GM12878 (cell line): ENCODE measurements around the gene KIAA1328. TPM values are rescaled to one million over a fixed set of nuclear protein-coding genes. Genes with fewer than 3 reads are reported as not detected.

Experiments used
- ATAC-seq: fragments of 200-7000 bp; cut with Tn5 transposase; 3 replicates; pipeline ENCODE4 v1.9.1; 2020; ENCODE audit warnings: mild to moderate bottlenecking, moderate library complexity
- BruUV-seq: library from RNA; stranded (reverse); fragments of 400-500 nt; replicated peaks from 2 replicates; lab custom pipeline; 2021; lab: Mats Ljungman, UMichigan
- CTCF ChIA-PET: fragments of 300-600 bp; sonication (Branson Sonifier 250); formaldehyde crosslinking; extraction: SDS; loops from one replicate; lab custom pipeline; 2021; ENCODE audit warnings: inconsistent platforms; lab: Yijun Ruan, JAX
- POLR2A ChIA-PET: fragments of 350-600 bp; formaldehyde crosslinking; extraction: SDS; loops from one replicate; lab custom pipeline; 2021; ENCODE audit warnings: inconsistent platforms; lab: Charles Lee
- RAD21 ChIA-PET: fragments of 300-600 bp; sonication (Branson Sonifier 250); formaldehyde crosslinking; loops from one replicate; lab custom pipeline; 2023; ENCODE audit warnings: antibody characterized with exemption; ENCODE audit not compliant: unreplicated experiment; lab: Charles Lee
- SMC1A ChIA-PET: fragments of 300-600 bp; sonication (Branson Sonifier 250); formaldehyde crosslinking; loops from one replicate; lab custom pipeline; 2023; ENCODE audit not compliant: unreplicated experiment, uncharacterized antibody; lab: Charles Lee
- DNase-seq: peaks from one replicate; pipeline ENCODE4 v3.0.0-alpha.2; 2011; ENCODE audit warnings: low read depth, low spot score
- FAIRE-seq: peaks from 3 replicates; lab custom pipeline; 2011; peaks lifted over from hg19 to GRCh38; lab: Jason Lieb, UNC
- H2AFZ ChIP-seq: 2 replicates; pipeline ENCODE4 v1.6.0; 2011; ENCODE audit warnings: low read depth, low read length, control low read depth; ENCODE audit not compliant: control insufficient read depth
- H3K27ac ChIP-seq: 2 replicates; pipeline ENCODE4 v1.5.1; 2011; ENCODE audit warnings: control low read depth; ENCODE audit not compliant: control insufficient read depth, insufficient read depth
- H3K27me3 ChIP-seq, 2 experiments: replicated peaks in 1 of 2; 2 replicates each; pipeline versions ENCODE4 v1.6.0 to v1.6.1; 2011; ENCODE audit warnings: low read length in 1 of 2; ENCODE audit not compliant: control insufficient read depth in 2 of 2, insufficient read depth in 2 of 2
- H3K36me3 ChIP-seq, 2 experiments: 2 replicates each; pipeline ENCODE4 v1.5.1; 2011; ENCODE audit warnings: low read length in 1 of 2; ENCODE audit not compliant: control insufficient read depth in 2 of 2, insufficient read depth in 2 of 2
- H3K4me1 ChIP-seq: 2 replicates; pipeline ENCODE4 v1.6.1; 2011; ENCODE audit warnings: mild to moderate bottlenecking, low read length, moderate library complexity, mixed read lengths; ENCODE audit not compliant: control insufficient read depth, insufficient read depth
- H3K4me2 ChIP-seq: 2 replicates; pipeline ENCODE4 v1.6.0; 2011; ENCODE audit warnings: control low read depth; ENCODE audit not compliant: control insufficient read depth, insufficient read depth
- H3K4me3 ChIP-seq: fragments of 200-600 bp; sonication (generic); 2 replicates; pipeline ENCODE4 v1.5.1; 2016
- H3K79me2 ChIP-seq: 2 replicates; pipeline ENCODE4 v1.6.0; 2011; ENCODE audit warnings: low read length; ENCODE audit not compliant: control insufficient read depth, insufficient read depth
- H3K9ac ChIP-seq: 2 replicates; pipeline ENCODE4 v1.8.0; 2011; ENCODE audit warnings: low read length, control low read depth, mixed read lengths; ENCODE audit not compliant: control insufficient read depth, insufficient read depth
- H3K9me3 ChIP-seq: replicated peaks from 3 replicates; pipeline ENCODE4 v1.5.1; 2011; ENCODE audit warnings: mild to moderate bottlenecking, low read length; ENCODE audit not compliant: control insufficient read depth, insufficient read depth
- H4K20me1 ChIP-seq: 2 replicates; pipeline ENCODE4 v1.6.0; 2011; ENCODE audit not compliant: control insufficient read depth, insufficient read depth
- ASH2L ChIP-seq: fragments of 300-600, 200-600 bp; sonication (generic); IDR thresholded peaks from 2 replicates; pipeline ENCODE4 v1.6.1; 2017; ENCODE audit warnings: low read depth, mild to moderate bottlenecking, borderline replicate concordance
- CHD4 ChIP-seq: fragments of 200-600 bp; sonication (generic); IDR thresholded peaks from 2 replicates; pipeline ENCODE4 v1.6.1; 2016; ENCODE audit warnings: mild to moderate bottlenecking
- DPF2 ChIP-seq: fragments of 450-650 bp; IDR thresholded peaks from 2 replicates; pipeline ENCODE4 v1.6.1; 2017; ENCODE audit warnings: mild to moderate bottlenecking
- GATAD2B ChIP-seq: fragments of 450-650 bp; conservative IDR thresholded peaks from 2 replicates; pipeline ENCODE4 v1.6.1; 2017; ENCODE audit warnings: low read depth, mild to moderate bottlenecking, moderate library complexity
- HDAC2 ChIP-seq: fragments of 200-600 bp; sonication (generic); IDR thresholded peaks from 2 replicates; pipeline ENCODE4 v1.6.1; 2017
- HSF1 ChIP-seq: fragments of 150-350 bp; IDR thresholded peaks from 2 replicates; pipeline ENCODE4 v1.6.1; 2014; ENCODE audit warnings: mild to moderate bottlenecking, low read depth, low read length
- MTA2 ChIP-seq: fragments of 450-650 bp; IDR thresholded peaks from 2 replicates; pipeline ENCODE4 v1.6.1; 2016; ENCODE audit warnings: low read depth, mild to moderate bottlenecking, moderate library complexity
- POU2F2 ChIP-seq: IDR thresholded peaks from 3 replicates; pipeline ENCODE4 v1.6.1; 2011; ENCODE audit warnings: low read depth, mild to moderate bottlenecking, low read length, borderline replicate concordance
- STAT1 ChIP-seq: fragments of 450-650 bp; conservative IDR thresholded peaks from 2 replicates; pipeline ENCODE4 v1.6.1; 2014; ENCODE audit warnings: antibody characterized with exemption, mild to moderate bottlenecking
- WGBS: methylation state at CpG from one replicate; pipeline ENCODE4 v1.1.6; 2016; ENCODE audit warnings: low lambda C conversion rate; ENCODE audit not compliant: insufficient replicate concordance, insufficient coverage; ENCODE audit errors: missing lambda C conversion rate; 5-methylcytosine and 5-hydroxymethylcytosine counted together
- in situ Hi-C: fragments of 300-500 bp; cut with MboI; formaldehyde crosslinking; loops from 9 replicates; pipeline ENCODE4 v1.14.3; 2018; ENCODE audit warnings: mixed read lengths
- intact Hi-C: fragments of 100-400 bp; cut with micrococcal nuclease; formaldehyde crosslinking; loops from one replicate; pipeline ENCODE4 v1.14.2; 2022; ENCODE audit not compliant: unreplicated experiment
- polyA plus RNA-seq, 11 experiments: library from polyadenylated mRNA; depleted of rRNA in 4 of 11; unstranded in 6 of 11; stranded (reverse) in 5 of 11; fragments of >200 nt; fragmentation: Nextera tagmentation in 4 of 11; fragmentation: Illumina TruSeq in 1 of 11; extraction: Ambion mirVana in 4 of 11; extraction: Trizol in 1 of 11; gene quantifications; 1 replicate in 1 of 11; 2 replicates in 10 of 11; pipeline versions ENCODE4 v1.2.1 to v1.2.3, GENCODE V29; 2011 to 2016; ENCODE audit warnings: inconsistent platforms in 2 of 11, missing spikeins in 2 of 11, low read depth in 1 of 11
- total RNA-seq, 4 experiments: library from RNA; depleted of rRNA in 3 of 4; stranded (reverse); fragments of >200 nt in 3 of 4; fragmentation: Illumina TruSeq in 1 of 4; extraction: Trizol in 1 of 4; gene quantifications; 2 replicates each; pipeline versions ENCODE4 v1.2.1 to v1.2.3, GENCODE V29; 2013 to 2021
- TF ChIP-seq, protein P1 (sequence below): fragments of 450-650 bp; IDR thresholded peaks from 2 replicates; pipeline ENCODE4 v1.6.1; 2017; ENCODE audit warnings: low read depth, mild to moderate bottlenecking, moderate library complexity
- TF ChIP-seq, protein P2 (sequence below): IDR thresholded peaks from 2 replicates; pipeline ENCODE4 v1.6.1; 2012; ENCODE audit warnings: low read length, inconsistent platforms
- TF ChIP-seq, protein P3 (sequence below): fragments of 150-350 bp; IDR thresholded peaks from 2 replicates; pipeline ENCODE4 v1.6.1; 2016; ENCODE audit warnings: low read depth, low read length

KIAA1328 gene
- total and polyA plus RNA-seq, 10 of the 15 experiments (the other 5 are each of a cell fraction or from before 2014, with no cell fraction given), result 3.1 to 7.1 (median 4.6) TPM

- TF ChIP-seq POU2F2, result no peak
- TF ChIP-seq, protein P1, sequence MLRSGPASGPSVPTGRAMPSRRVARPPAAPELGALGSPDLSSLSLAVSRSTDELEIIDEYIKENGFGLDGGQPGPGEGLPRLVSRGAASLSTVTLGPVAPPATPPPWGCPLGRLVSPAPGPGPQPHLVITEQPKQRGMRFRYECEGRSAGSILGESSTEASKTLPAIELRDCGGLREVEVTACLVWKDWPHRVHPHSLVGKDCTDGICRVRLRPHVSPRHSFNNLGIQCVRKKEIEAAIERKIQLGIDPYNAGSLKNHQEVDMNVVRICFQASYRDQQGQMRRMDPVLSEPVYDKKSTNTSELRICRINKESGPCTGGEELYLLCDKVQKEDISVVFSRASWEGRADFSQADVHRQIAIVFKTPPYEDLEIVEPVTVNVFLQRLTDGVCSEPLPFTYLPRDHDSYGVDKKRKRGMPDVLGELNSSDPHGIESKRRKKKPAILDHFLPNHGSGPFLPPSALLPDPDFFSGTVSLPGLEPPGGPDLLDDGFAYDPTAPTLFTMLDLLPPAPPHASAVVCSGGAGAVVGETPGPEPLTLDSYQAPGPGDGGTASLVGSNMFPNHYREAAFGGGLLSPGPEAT, result no peak
- no peak for TF ChIP-seq HSF1
These were observed 102.2 kb downstream of the KIAA1328 start (continued) for GRCh38 chr18:36931106-36931505.

- ATAC-seq (no peak), FAIRE-seq (no peak), DNase-seq (no peak)
- ChIA-PET SMC1A (no interaction called here), RAD21 (no interaction called here), CTCF (no interaction called here), POLR2A (no interaction called here)
- intact Hi-C loops (no loop called here), in situ Hi-C loops (loop anchor here (25.0 kb wide), 2 partner anchors 379 to 604 kb away; no protein-coding TSS in a partner anchor)
- no peak overlapping the region for H3K9ac ChIP-seq
- no peaks in the 10 kb centered on the region for H4K20me1 ChIP-seq
- no TSS peak for BruUV-seq
- no peaks in the 10 kb centered on the region for H3K4me1 ChIP-seq
- H3K4me3 ChIP-seq, result no peak overlapping the region
- no peaks in the 10 kb centered on the region for H3K36me3 ChIP-seq
- H3K9me3 ChIP-seq, result no peaks in the 10 kb centered on the region
- H3K27ac ChIP-seq, result no peak overlapping the region
- H2AFZ ChIP-seq, result no peak overlapping the region
- H3K79me2 ChIP-seq, result no peaks in the 10 kb centered on the region
- H3K4me2 ChIP-seq, result no peak overlapping the region
- no peaks in the 10 kb centered on the region for H3K27me3 ChIP-seq
- 96% methylated on average over 2 of the region's 2 CpGs for WGBS
- TF ChIP-seq CHD4 (no peak), STAT1 (no peak), ASH2L (no peak), GATAD2B (no peak), MTA2 (no peak), HDAC2 (no peak), DPF2 (no peak)
- TF ChIP-seq, protein P2, sequence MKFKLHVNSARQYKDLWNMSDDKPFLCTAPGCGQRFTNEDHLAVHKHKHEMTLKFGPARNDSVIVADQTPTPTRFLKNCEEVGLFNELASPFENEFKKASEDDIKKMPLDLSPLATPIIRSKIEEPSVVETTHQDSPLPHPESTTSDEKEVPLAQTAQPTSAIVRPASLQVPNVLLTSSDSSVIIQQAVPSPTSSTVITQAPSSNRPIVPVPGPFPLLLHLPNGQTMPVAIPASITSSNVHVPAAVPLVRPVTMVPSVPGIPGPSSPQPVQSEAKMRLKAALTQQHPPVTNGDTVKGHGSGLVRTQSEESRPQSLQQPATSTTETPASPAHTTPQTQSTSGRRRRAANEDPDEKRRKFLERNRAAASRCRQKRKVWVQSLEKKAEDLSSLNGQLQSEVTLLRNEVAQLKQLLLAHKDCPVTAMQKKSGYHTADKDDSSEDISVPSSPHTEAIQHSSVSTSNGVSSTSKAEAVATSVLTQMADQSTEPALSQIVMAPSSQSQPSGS, result no peak
- TF ChIP-seq, protein P3, sequence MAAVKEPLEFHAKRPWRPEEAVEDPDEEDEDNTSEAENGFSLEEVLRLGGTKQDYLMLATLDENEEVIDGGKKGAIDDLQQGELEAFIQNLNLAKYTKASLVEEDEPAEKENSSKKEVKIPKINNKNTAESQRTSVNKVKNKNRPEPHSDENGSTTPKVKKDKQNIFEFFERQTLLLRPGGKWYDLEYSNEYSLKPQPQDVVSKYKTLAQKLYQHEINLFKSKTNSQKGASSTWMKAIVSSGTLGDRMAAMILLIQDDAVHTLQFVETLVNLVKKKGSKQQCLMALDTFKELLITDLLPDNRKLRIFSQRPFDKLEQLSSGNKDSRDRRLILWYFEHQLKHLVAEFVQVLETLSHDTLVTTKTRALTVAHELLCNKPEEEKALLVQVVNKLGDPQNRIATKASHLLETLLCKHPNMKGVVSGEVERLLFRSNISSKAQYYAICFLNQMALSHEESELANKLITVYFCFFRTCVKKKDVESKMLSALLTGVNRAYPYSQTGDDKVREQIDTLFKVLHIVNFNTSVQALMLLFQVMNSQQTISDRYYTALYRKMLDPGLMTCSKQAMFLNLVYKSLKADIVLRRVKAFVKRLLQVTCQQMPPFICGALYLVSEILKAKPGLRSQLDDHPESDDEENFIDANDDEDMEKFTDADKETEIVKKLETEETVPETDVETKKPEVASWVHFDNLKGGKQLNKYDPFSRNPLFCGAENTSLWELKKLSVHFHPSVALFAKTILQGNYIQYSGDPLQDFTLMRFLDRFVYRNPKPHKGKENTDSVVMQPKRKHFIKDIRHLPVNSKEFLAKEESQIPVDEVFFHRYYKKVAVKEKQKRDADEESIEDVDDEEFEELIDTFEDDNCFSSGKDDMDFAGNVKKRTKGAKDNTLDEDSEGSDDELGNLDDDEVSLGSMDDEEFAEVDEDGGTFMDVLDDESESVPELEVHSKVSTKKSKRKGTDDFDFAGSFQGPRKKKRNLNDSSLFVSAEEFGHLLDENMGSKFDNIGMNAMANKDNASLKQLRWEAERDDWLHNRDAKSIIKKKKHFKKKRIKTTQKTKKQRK, result no peak
These were observed 104.6 kb downstream of the KIAA1328 start for GRCh38 chr18:36933552-36933951.
